K562 (cell line): ENCODE data around the gene RRM2.

Source experiments
- ADNP ChIP-seq: fragments of 200-800 bp; sonication (Bioruptor generic); IDR thresholded peaks from 2 replicates; pipeline ENCODE4 v1.6.1; 2016; ENCODE audit warnings: missing genetic modification characterization, missing compliant biosample characterization
- ATF3 ChIP-seq, 2 experiments: fragments of 450-650 bp in 1 of 2; sonication (generic) in 1 of 2; formaldehyde crosslinking in 1 of 2; IDR thresholded peaks in 1 of 2; conservative IDR thresholded peaks in 1 of 2; 2 replicates each; pipeline versions ENCODE4 v1.6.1 to v1.8.1; 2016 to 2023; ENCODE audit warnings: mild to moderate bottlenecking in 2 of 2, moderate library complexity in 2 of 2, inconsistent platforms in 1 of 2, missing genetic modification reagents in 1 of 2
- CBX2 ChIP-seq: fragments of 200-600 bp; sonication (generic); IDR thresholded peaks from one replicate; pipeline ENCODE4 v1.6.1; 2012; ENCODE audit warnings: mild to moderate bottlenecking, low read length, inconsistent platforms; ENCODE audit not compliant: insufficient read depth, poor library complexity, severe bottlenecking
- EP300 ChIP-seq: IDR thresholded peaks from 2 replicates; pipeline ENCODE4 v1.6.1; 2012; ENCODE audit warnings: low read length, improper control_type of control experiment
- EWSR1 ChIP-seq: fragments of 450-650 bp; IDR thresholded peaks from 2 replicates; pipeline ENCODE4 v1.6.1; 2018; ENCODE audit warnings: borderline replicate concordance, mild to moderate bottlenecking, low read depth, moderate library complexity; ENCODE audit not compliant: partially characterized antibody
- FUS ChIP-seq: fragments of 200-400 bp; formaldehyde crosslinking; optimal IDR thresholded peaks from 2 replicates; pipeline ENCODE3; 2017; ENCODE audit warnings: low read depth, low read length
- GATAD2A ChIP-seq: fragments of 450-650 bp; IDR thresholded peaks from 2 replicates; pipeline ENCODE4 v1.6.1; 2017
- IRF2 ChIP-seq: sonication (generic); formaldehyde crosslinking; IDR thresholded peaks from 2 replicates; pipeline ENCODE4 v1.8.1; 2022; ENCODE audit warnings: mild to moderate bottlenecking, missing genetic modification reagents
- MXI1 ChIP-seq: IDR thresholded peaks from 2 replicates; pipeline ENCODE4 v1.6.1; 2011; ENCODE audit warnings: low read depth, mild to moderate bottlenecking, improper control_type of control experiment, low read length
- NFE2 ChIP-seq: IDR thresholded peaks from 2 replicates; pipeline ENCODE4 v1.6.1; 2014; ENCODE audit warnings: antibody characterized with exemption, low read depth
- POLR2AphosphoS5 ChIP-seq: IDR thresholded peaks from 2 replicates; pipeline ENCODE4 v1.6.1; 2011; ENCODE audit warnings: mild to moderate bottlenecking, low read depth, low read length, moderate library complexity; ENCODE audit not compliant: control insufficient read depth, insufficient read depth
- RAD21 ChIP-seq, 2 experiments: fragments of 250-450 bp in 1 of 2; fragments of 450-650 bp in 1 of 2; sonication (Bioruptor Pico) in 1 of 2; formaldehyde crosslinking in 1 of 2; IDR thresholded peaks in 1 of 2; conservative IDR thresholded peaks in 1 of 2; 2 replicates each; pipeline versions ENCODE4 v1.4.0 to v1.8.0; 2020 to 2022; ENCODE audit warnings: mild to moderate bottlenecking in 2 of 2, moderate library complexity in 1 of 2
- TF ChIP-seq, protein P1 (sequence below): fragments of 450-650 bp; formaldehyde crosslinking; IDR thresholded peaks from 2 replicates; pipeline ENCODE4 v1.4.0; 2020; ENCODE audit warnings: mild to moderate bottlenecking, moderate library complexity
- TF ChIP-seq, protein P2 (sequence below): fragments of 200-600 bp; sonication (generic); IDR thresholded peaks from one replicate; pipeline ENCODE4 v1.6.1; 2012; ENCODE audit warnings: mild to moderate bottlenecking, low read depth, low read length, inconsistent platforms

- TF ChIP-seq POLR2AphosphoS5 (no peak; the same call in 1 of the 2 replicates), EWSR1 (no peak), NFE2 (no peak), ADNP (no peak), CBX2 (no peak), ATF3 (IDR thresholded peaks at IDR 0.05) (no peak), ATF3 (CRISPR knock-in tag; conservative IDR thresholded peaks at IDR 0.05) (no peak), GATAD2A (no peak), MXI1 (no peak), EP300 (no peak), RAD21 (CRISPR knock-in tag; conservative IDR thresholded peaks at IDR 0.05 in 1 of 2, IDR thresholded peaks at IDR 0.05 in 1 of 2) (no peak), FUS (no peak), IRF2 (no peak)
- TF ChIP-seq, protein P1, sequence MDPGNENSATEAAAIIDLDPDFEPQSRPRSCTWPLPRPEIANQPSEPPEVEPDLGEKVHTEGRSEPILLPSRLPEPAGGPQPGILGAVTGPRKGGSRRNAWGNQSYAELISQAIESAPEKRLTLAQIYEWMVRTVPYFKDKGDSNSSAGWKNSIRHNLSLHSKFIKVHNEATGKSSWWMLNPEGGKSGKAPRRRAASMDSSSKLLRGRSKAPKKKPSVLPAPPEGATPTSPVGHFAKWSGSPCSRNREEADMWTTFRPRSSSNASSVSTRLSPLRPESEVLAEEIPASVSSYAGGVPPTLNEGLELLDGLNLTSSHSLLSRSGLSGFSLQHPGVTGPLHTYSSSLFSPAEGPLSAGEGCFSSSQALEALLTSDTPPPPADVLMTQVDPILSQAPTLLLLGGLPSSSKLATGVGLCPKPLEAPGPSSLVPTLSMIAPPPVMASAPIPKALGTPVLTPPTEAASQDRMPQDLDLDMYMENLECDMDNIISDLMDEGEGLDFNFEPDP, result no peak
- TF ChIP-seq, protein P2, sequence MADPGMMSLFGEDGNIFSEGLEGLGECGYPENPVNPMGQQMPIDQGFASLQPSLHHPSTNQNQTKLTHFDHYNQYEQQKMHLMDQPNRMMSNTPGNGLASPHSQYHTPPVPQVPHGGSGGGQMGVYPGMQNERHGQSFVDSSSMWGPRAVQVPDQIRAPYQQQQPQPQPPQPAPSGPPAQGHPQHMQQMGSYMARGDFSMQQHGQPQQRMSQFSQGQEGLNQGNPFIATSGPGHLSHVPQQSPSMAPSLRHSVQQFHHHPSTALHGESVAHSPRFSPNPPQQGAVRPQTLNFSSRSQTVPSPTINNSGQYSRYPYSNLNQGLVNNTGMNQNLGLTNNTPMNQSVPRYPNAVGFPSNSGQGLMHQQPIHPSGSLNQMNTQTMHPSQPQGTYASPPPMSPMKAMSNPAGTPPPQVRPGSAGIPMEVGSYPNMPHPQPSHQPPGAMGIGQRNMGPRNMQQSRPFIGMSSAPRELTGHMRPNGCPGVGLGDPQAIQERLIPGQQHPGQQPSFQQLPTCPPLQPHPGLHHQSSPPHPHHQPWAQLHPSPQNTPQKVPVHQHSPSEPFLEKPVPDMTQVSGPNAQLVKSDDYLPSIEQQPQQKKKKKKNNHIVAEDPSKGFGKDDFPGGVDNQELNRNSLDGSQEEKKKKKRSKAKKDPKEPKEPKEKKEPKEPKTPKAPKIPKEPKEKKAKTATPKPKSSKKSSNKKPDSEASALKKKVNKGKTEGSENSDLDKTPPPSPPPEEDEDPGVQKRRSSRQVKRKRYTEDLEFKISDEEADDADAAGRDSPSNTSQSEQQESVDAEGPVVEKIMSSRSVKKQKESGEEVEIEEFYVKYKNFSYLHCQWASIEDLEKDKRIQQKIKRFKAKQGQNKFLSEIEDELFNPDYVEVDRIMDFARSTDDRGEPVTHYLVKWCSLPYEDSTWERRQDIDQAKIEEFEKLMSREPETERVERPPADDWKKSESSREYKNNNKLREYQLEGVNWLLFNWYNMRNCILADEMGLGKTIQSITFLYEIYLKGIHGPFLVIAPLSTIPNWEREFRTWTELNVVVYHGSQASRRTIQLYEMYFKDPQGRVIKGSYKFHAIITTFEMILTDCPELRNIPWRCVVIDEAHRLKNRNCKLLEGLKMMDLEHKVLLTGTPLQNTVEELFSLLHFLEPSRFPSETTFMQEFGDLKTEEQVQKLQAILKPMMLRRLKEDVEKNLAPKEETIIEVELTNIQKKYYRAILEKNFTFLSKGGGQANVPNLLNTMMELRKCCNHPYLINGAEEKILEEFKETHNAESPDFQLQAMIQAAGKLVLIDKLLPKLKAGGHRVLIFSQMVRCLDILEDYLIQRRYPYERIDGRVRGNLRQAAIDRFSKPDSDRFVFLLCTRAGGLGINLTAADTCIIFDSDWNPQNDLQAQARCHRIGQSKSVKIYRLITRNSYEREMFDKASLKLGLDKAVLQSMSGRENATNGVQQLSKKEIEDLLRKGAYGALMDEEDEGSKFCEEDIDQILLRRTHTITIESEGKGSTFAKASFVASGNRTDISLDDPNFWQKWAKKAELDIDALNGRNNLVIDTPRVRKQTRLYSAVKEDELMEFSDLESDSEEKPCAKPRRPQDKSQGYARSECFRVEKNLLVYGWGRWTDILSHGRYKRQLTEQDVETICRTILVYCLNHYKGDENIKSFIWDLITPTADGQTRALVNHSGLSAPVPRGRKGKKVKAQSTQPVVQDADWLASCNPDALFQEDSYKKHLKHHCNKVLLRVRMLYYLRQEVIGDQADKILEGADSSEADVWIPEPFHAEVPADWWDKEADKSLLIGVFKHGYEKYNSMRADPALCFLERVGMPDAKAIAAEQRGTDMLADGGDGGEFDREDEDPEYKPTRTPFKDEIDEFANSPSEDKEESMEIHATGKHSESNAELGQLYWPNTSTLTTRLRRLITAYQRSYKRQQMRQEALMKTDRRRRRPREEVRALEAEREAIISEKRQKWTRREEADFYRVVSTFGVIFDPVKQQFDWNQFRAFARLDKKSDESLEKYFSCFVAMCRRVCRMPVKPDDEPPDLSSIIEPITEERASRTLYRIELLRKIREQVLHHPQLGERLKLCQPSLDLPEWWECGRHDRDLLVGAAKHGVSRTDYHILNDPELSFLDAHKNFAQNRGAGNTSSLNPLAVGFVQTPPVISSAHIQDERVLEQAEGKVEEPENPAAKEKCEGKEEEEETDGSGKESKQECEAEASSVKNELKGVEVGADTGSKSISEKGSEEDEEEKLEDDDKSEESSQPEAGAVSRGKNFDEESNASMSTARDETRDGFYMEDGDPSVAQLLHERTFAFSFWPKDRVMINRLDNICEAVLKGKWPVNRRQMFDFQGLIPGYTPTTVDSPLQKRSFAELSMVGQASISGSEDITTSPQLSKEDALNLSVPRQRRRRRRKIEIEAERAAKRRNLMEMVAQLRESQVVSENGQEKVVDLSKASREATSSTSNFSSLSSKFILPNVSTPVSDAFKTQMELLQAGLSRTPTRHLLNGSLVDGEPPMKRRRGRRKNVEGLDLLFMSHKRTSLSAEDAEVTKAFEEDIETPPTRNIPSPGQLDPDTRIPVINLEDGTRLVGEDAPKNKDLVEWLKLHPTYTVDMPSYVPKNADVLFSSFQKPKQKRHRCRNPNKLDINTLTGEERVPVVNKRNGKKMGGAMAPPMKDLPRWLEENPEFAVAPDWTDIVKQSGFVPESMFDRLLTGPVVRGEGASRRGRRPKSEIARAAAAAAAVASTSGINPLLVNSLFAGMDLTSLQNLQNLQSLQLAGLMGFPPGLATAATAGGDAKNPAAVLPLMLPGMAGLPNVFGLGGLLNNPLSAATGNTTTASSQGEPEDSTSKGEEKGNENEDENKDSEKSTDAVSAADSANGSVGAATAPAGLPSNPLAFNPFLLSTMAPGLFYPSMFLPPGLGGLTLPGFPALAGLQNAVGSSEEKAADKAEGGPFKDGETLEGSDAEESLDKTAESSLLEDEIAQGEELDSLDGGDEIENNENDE, result no peak
Measured at GRCh38 chr2:10137053-10137843, 14.7 kb downstream of the RRM2 start.
